Osteocyte (in vitro differentiated cells): ENCODE measurements around the gene TFEB. TPM values are rescaled to one million over a fixed set of nuclear protein-coding genes. Genes with fewer than 3 reads are reported as not detected.

Experiments used
- DNase-seq: peaks from one replicate; pipeline ENCODE4 v3.0.0; 2021; ENCODE audit warnings: mixed read lengths; ENCODE audit not compliant: unreplicated experiment; ENCODE audit errors: extremely low spot score
- H3K27ac Mint-ChIP-seq: one replicate; pipeline ENCODE4 v1.8.0; 2021; ENCODE audit warnings: mild to moderate bottlenecking, mixed read lengths; ENCODE audit not compliant: unreplicated experiment
- H3K27me3 Mint-ChIP-seq: one replicate; pipeline ENCODE4 v1.8.0; 2021; ENCODE audit warnings: mixed read lengths; ENCODE audit not compliant: unreplicated experiment
- H3K36me3 Mint-ChIP-seq: one replicate; pipeline ENCODE4 v1.8.0; 2021; ENCODE audit warnings: mixed read lengths; ENCODE audit not compliant: unreplicated experiment
- H3K4me1 Mint-ChIP-seq: one replicate; pipeline ENCODE4 v1.8.0; 2021; ENCODE audit warnings: mixed read lengths; ENCODE audit not compliant: unreplicated experiment
- H3K4me3 Mint-ChIP-seq: one replicate; pipeline ENCODE4 v1.8.0; 2021; ENCODE audit warnings: mild to moderate bottlenecking, moderate library complexity, mixed read lengths; ENCODE audit not compliant: unreplicated experiment
- H3K9me3 Mint-ChIP-seq: one replicate; pipeline ENCODE4 v1.8.0; 2021; ENCODE audit warnings: mixed read lengths; ENCODE audit not compliant: unreplicated experiment
- total RNA-seq: library from RNA; stranded (reverse); gene quantifications from 2 replicates; pipeline ENCODE4 v1.2.1, GENCODE V29; 2021
- TF ChIP-seq, protein P1 (sequence below): fragments of 200-600 bp; sonication (generic); IDR thresholded peaks from 2 replicates; pipeline ENCODE4 v1.5.0; 2021; ENCODE audit warnings: antibody characterized with exemption, mild to moderate bottlenecking, moderate library complexity

The TFEB gene
- total RNA-seq, 1 donor from 2014 or later, result 11.1 TPM

- no peak for DNase-seq
Observed at GRCh38 chr6:41723530-41724227, 11.7 kb downstream of the TFEB start.

GRCh38 chr6:41722969-41723529 is 12.4 kb downstream of the TFEB start:
- no peak for DNase-seq
- H3K4me1 Mint-ChIP-seq, result peaks cover 22% of the 10 kb centered on the region
- peaks cover 2% of the 10 kb centered on the region for H3K36me3 Mint-ChIP-seq
- H3K9me3 Mint-ChIP-seq, result no peaks in the 10 kb centered on the region
- peak overlapping the region; percentile 23 for H3K27ac Mint-ChIP-seq
- no peaks in the 10 kb centered on the region for H3K27me3 Mint-ChIP-seq
- TF ChIP-seq, protein P1, sequence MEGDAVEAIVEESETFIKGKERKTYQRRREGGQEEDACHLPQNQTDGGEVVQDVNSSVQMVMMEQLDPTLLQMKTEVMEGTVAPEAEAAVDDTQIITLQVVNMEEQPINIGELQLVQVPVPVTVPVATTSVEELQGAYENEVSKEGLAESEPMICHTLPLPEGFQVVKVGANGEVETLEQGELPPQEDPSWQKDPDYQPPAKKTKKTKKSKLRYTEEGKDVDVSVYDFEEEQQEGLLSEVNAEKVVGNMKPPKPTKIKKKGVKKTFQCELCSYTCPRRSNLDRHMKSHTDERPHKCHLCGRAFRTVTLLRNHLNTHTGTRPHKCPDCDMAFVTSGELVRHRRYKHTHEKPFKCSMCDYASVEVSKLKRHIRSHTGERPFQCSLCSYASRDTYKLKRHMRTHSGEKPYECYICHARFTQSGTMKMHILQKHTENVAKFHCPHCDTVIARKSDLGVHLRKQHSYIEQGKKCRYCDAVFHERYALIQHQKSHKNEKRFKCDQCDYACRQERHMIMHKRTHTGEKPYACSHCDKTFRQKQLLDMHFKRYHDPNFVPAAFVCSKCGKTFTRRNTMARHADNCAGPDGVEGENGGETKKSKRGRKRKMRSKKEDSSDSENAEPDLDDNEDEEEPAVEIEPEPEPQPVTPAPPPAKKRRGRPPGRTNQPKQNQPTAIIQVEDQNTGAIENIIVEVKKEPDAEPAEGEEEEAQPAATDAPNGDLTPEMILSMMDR, result no peak
- no peak overlapping the region for H3K4me3 Mint-ChIP-seq

More at GRCh38 chr6:41723530-41724227, 11.7 kb downstream of the TFEB start:
- H3K9me3 Mint-ChIP-seq, result no peaks in the 10 kb centered on the region
- peaks cover 19% of the 10 kb centered on the region for H3K4me1 Mint-ChIP-seq
- peak overlapping the region; percentile 77 for H3K27ac Mint-ChIP-seq
- no peaks in the 10 kb centered on the region for H3K27me3 Mint-ChIP-seq
- peaks cover 2% of the 10 kb centered on the region for H3K36me3 Mint-ChIP-seq
- no peak overlapping the region for H3K4me3 Mint-ChIP-seq
- TF ChIP-seq, protein P1, result no peak

- Mint-ChIP-seq H3K27ac (no peak overlapping the region), H3K4me1 (peaks cover 30% of the 10 kb centered on the region), H3K9me3 (no peaks in the 10 kb centered on the region), H3K36me3 (peaks cover 2% of the 10 kb centered on the region), H3K27me3 (no peaks in the 10 kb centered on the region), H3K4me3 (no peak overlapping the region)
- no peak for DNase-seq
- TF ChIP-seq, protein P1, result no peak
Observed at GRCh38 chr6:41721414-41721813, 14.0 kb downstream of the TFEB start.

GRCh38 chr6:41720783-41721182 is 14.6 kb downstream of the TFEB start:
- H3K4me3 Mint-ChIP-seq, result no peak overlapping the region
- no peak overlapping the region for H3K27ac Mint-ChIP-seq
- no peaks in the 10 kb centered on the region for H3K27me3 Mint-ChIP-seq
- DNase-seq, result no peak
- peaks cover 2% of the 10 kb centered on the region for H3K36me3 Mint-ChIP-seq
- H3K9me3 Mint-ChIP-seq, result no peaks in the 10 kb centered on the region
- TF ChIP-seq, protein P1, result no peak
- peaks cover 33% of the 10 kb centered on the region for H3K4me1 Mint-ChIP-seq

DNA sequence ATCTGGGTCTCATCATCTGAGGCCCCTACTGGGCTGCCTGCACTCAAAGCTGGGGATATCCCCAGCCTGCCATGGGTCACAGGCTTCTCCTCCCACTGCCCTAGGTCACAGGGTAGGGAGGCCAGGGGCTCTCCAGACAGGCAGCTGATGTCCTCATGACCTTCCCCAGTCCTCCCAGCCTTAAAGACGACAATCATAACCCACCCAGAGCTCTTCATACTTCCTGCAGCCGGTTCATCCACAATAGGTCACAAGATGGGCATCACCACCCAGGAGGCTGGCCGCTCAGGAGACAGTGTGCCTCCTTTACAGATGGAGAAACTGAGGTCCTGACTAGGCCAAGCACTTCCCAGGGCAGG is 15.2 kb downstream of the TFEB start:
- Mint-ChIP-seq H3K27me3 (no peaks in the 10 kb centered on the region), H3K4me3 (no peak overlapping the region), H3K36me3 (peaks cover 2% of the 10 kb centered on the region), H3K9me3 (no peaks in the 10 kb centered on the region), H3K27ac (no peak overlapping the region), H3K4me1 (peaks cover 35% of the 10 kb centered on the region)
- DNase-seq, result no peak
- TF ChIP-seq, protein P1, result no peak
